Brain microvascular endothelial cell (primary cell): Measurements from ENCODE around the gene GINS1.

ENCODE experiments used
- DNase-seq: peaks from one replicate; pipeline ENCODE4 v3.0.0-alpha.2; 2020
- H3K27ac ChIP-seq: fragments of 250-450 bp; sonication (Bioruptor Pico); 2 replicates; pipeline ENCODE4 v1.5.1; 2020; ENCODE audit warnings: mild to moderate bottlenecking, moderate library complexity
- H3K27me3 ChIP-seq: fragments of 250-450 bp; sonication (Bioruptor Pico); replicated peaks from 2 replicates; pipeline ENCODE4 v1.5.1; 2020; ENCODE audit warnings: mild to moderate bottlenecking
- H3K36me3 ChIP-seq: fragments of 250-450 bp; sonication (Bioruptor Pico); replicated peaks from 2 replicates; pipeline ENCODE4 v1.5.1; 2020; ENCODE audit warnings: mild to moderate bottlenecking
- H3K4me3 ChIP-seq: 2 replicates; pipeline ENCODE4 v1.5.1; 2011; ENCODE audit warnings: low read depth, mild to moderate bottlenecking, control low read depth, low read length, moderate library complexity
- CTCF ChIP-seq: IDR thresholded peaks from 2 replicates; pipeline ENCODE4 v1.5.1; 2011; ENCODE audit warnings: low read depth, mild to moderate bottlenecking, moderate library complexity, low read length, control low read depth, inconsistent platforms; ENCODE audit errors: missing control alignments
- in situ Hi-C: cut with HindIII; loops from 2 replicates; pipeline ENCODE4 v1.10.0; 2017; ENCODE audit warnings: low sequenced_read_pairs, low pct_ligation_motif_present

The GINS1 gene

GRCh38 chr20:25460566-25461280 is 53.2 kb downstream of the GINS1 start:
- no peak overlapping the region for H3K4me3 ChIP-seq
- H3K36me3 ChIP-seq = peaks cover 7% of the 10 kb centered on the region
- no peak for TF ChIP-seq CTCF
- in situ Hi-C loops = no loop called here
- no peaks in the 10 kb centered on the region for H3K27me3 ChIP-seq
- H3K27ac ChIP-seq = no peak overlapping the region
- no peak for DNase-seq

- Histone ChIP-seq H3K27ac (no peak overlapping the region), H3K4me3 (no peak overlapping the region), H3K27me3 (no peaks in the 10 kb centered on the region), H3K36me3 (peaks cover 7% of the 10 kb centered on the region)
- TF ChIP-seq CTCF = no peak
- in situ Hi-C loops = no loop called here
- no peak for DNase-seq
Measured at GRCh38 chr20:25461281-25461650, 53.8 kb downstream of the GINS1 start.

GRCh38 chr20:25461786-25462545 is 54.5 kb downstream of the GINS1 start:
- no peak for DNase-seq
- Histone ChIP-seq H3K27ac (no peak overlapping the region), H3K4me3 (no peak overlapping the region), H3K27me3 (no peaks in the 10 kb centered on the region), H3K36me3 (peaks cover 11% of the 10 kb centered on the region)
- TF ChIP-seq CTCF = no peak
- in situ Hi-C loops = no loop called here

- in situ Hi-C loops = no loop called here
- H3K36me3 ChIP-seq = peaks cover 13% of the 10 kb centered on the region
- no peak overlapping the region for H3K4me3 ChIP-seq
- H3K27ac ChIP-seq = no peak overlapping the region
- no peak for TF ChIP-seq CTCF
- DNase-seq = no peak
- H3K27me3 ChIP-seq = no peaks in the 10 kb centered on the region
Measured at GRCh38 chr20:25464501-25465242, 57.2 kb downstream of the GINS1 start.

GRCh38 chr20:25465243-25466135 is 58.0 kb downstream of the GINS1 start:
- Histone ChIP-seq H3K27ac (no peak overlapping the region), H3K36me3 (peaks cover 17% of the 10 kb centered on the region), H3K27me3 (no peaks in the 10 kb centered on the region), H3K4me3 (no peak overlapping the region)
- TF ChIP-seq CTCF = no peak
- DNase-seq = no peak
- in situ Hi-C loops = no loop called here
